Panc1 (cell line): ENCODE data around the gene USP33. TPM values are rescaled to one million over a fixed set of nuclear protein-coding genes. Genes with fewer than 3 reads are reported as not detected.

ENCODE experiments used
- ATAC-seq: fragments of 200-7000 bp; cut with Tn5 transposase; 2 replicates; pipeline ENCODE4 v1.9.1; 2020; ENCODE audit warnings: mild to moderate bottlenecking, moderate library complexity
- BruUV-seq: library from RNA; stranded (reverse); fragments of 400-500 nt; replicated peaks from 2 replicates; lab custom pipeline; 2021; lab: Mats Ljungman, UMichigan
- CTCF ChIA-PET: fragments of 300-600 bp; sonication (Branson Sonifier 250); formaldehyde crosslinking; loops from one replicate; lab custom pipeline; 2022; ENCODE audit warnings: antibody characterized with exemption; lab: Charles Lee
- POLR2A ChIA-PET: fragments of 300-600 bp; sonication (Branson Sonifier 250); formaldehyde crosslinking; loops from one replicate; lab custom pipeline; 2022; ENCODE audit warnings: antibody characterized with exemption; lab: Charles Lee
- DNase-seq: peaks from one replicate; pipeline ENCODE4 v3.0.0-alpha.2; 2010; ENCODE audit warnings: low read depth, low spot score
- H3K27ac ChIP-seq: 2 replicates; pipeline ENCODE4 v1.5.1; 2011; ENCODE audit warnings: mild to moderate bottlenecking, low read length, inconsistent platforms
- H3K27me3 ChIP-seq: fragments of 200-500 bp; sonication (Bioruptor generic); 2 replicates; pipeline ENCODE4 v1.6.0; 2014; ENCODE audit warnings: low read length, inconsistent platforms; ENCODE audit not compliant: control insufficient read depth, insufficient read depth
- H3K36me3 ChIP-seq: fragments of 200-500 bp; sonication (Bioruptor generic); 2 replicates; pipeline ENCODE4 v1.5.1; 2014; ENCODE audit warnings: inconsistent platforms, mild to moderate bottlenecking, low read length, moderate library complexity; ENCODE audit not compliant: control insufficient read depth, insufficient read depth
- H3K4me1 ChIP-seq: 2 replicates; pipeline ENCODE4 v1.5.1; 2011; ENCODE audit warnings: inconsistent platforms, mild to moderate bottlenecking, low read length, moderate library complexity; ENCODE audit not compliant: control insufficient read depth, insufficient read depth
- H3K4me3 ChIP-seq, 2 experiments: 2 replicates each; pipeline ENCODE4 v1.5.1; 2011 to 2012; ENCODE audit warnings: low read depth in 2 of 2, low read length in 2 of 2, mild to moderate bottlenecking in 2 of 2, inconsistent platforms in 1 of 2, moderate library complexity in 1 of 2
- H3K9me3 ChIP-seq: fragments of 200-500 bp; sonication (Bioruptor generic); 2 replicates; pipeline ENCODE4 v1.5.1; 2014; ENCODE audit warnings: low read depth, mild to moderate bottlenecking, inconsistent platforms, low read length, moderate library complexity; ENCODE audit not compliant: control insufficient read depth, insufficient read depth
- POLR2AphosphoS5 ChIP-seq: IDR thresholded peaks from 2 replicates; pipeline ENCODE4 v1.6.1; 2012; ENCODE audit warnings: mild to moderate bottlenecking, low read depth, low read length, moderate library complexity
- SIN3A ChIP-seq: IDR thresholded peaks from 2 replicates; pipeline ENCODE4 v1.6.1; 2012; ENCODE audit warnings: low read depth, mild to moderate bottlenecking, low read length, moderate library complexity, borderline replicate concordance; ENCODE audit not compliant: insufficient read depth
- TCF7L2 ChIP-seq: IDR thresholded peaks from 2 replicates; pipeline ENCODE4 v1.6.1; 2011; ENCODE audit warnings: mild to moderate bottlenecking, low read depth, low read length, inconsistent platforms
- in situ Hi-C: cut with HindIII; loops from 2 replicates; pipeline ENCODE4 v1.10.0; 2016; ENCODE audit warnings: low sequenced_read_pairs, low pct_unique_long_range_greater_than_20kb
- intact Hi-C: fragments of 100-400 bp; cut with micrococcal nuclease; formaldehyde crosslinking; loops from one replicate; pipeline ENCODE4 v1.10.0; 2022; ENCODE audit not compliant: unreplicated experiment
- total RNA-seq: library from RNA; stranded (reverse); gene quantifications from one replicate; pipeline ENCODE4 v1.2.1, GENCODE V29; 2021; ENCODE audit not compliant: unreplicated experiment
- TF ChIP-seq, protein P1 (sequence below), 2 experiments: IDR thresholded peaks; 2 replicates each; pipeline ENCODE4 v1.6.1; 2011 to 2012; ENCODE audit warnings: low read depth in 2 of 2, control low read depth in 1 of 2, low read length in 1 of 2, mild to moderate bottlenecking in 1 of 2, moderate library complexity in 1 of 2; ENCODE audit not compliant: insufficient read depth in 1 of 2
- TF ChIP-seq, protein P2 (sequence below): fragments of 450-650 bp; IDR thresholded peaks from 2 replicates; pipeline ENCODE4 v1.5.1; 2017; ENCODE audit warnings: mild to moderate bottlenecking

The USP33 gene
- total RNA-seq, 1 experiment from 2014 or later: 52.2 TPM

DNA sequence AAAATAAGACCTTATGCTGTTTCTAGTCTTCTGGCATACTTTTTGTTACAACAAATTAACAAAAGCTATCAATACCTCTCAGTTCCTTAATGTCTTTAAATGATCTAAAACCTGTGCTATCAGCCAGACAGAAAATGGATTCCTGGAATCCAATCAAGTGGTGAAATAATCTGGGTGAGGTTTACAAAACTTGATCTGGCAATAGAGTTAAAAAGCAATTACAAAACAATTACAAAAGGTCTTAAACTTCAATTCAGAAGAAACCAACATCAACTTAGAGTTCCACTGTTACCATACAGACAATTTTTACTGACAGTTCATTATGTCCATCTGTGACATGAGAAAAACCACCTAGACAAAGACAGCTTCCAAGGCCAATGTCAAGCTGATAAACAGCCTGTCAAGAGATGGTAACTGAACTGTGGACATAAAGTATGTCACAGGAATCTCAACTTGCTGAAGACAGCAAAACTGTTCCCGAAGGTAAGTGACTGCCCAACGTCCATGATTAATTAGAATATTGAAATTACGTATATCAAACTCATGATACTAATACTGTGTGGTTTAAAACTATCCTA is 94.6 kb downstream of the USP33 start:
- in situ Hi-C loops: no loop called here
- TF ChIP-seq, protein P1, sequence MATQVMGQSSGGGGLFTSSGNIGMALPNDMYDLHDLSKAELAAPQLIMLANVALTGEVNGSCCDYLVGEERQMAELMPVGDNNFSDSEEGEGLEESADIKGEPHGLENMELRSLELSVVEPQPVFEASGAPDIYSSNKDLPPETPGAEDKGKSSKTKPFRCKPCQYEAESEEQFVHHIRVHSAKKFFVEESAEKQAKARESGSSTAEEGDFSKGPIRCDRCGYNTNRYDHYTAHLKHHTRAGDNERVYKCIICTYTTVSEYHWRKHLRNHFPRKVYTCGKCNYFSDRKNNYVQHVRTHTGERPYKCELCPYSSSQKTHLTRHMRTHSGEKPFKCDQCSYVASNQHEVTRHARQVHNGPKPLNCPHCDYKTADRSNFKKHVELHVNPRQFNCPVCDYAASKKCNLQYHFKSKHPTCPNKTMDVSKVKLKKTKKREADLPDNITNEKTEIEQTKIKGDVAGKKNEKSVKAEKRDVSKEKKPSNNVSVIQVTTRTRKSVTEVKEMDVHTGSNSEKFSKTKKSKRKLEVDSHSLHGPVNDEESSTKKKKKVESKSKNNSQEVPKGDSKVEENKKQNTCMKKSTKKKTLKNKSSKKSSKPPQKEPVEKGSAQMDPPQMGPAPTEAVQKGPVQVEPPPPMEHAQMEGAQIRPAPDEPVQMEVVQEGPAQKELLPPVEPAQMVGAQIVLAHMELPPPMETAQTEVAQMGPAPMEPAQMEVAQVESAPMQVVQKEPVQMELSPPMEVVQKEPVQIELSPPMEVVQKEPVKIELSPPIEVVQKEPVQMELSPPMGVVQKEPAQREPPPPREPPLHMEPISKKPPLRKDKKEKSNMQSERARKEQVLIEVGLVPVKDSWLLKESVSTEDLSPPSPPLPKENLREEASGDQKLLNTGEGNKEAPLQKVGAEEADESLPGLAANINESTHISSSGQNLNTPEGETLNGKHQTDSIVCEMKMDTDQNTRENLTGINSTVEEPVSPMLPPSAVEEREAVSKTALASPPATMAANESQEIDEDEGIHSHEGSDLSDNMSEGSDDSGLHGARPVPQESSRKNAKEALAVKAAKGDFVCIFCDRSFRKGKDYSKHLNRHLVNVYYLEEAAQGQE (IDR thresholded peaks at IDR 0.05; ENCODE audit: insufficient read depth in 1 of 2, low read depth in 2 of 2, low read length in 1 of 2): no peak
- TF ChIP-seq TCF7L2 (no peak), SIN3A (no peak), POLR2AphosphoS5 (no peak)
- no peaks in the 10 kb centered on the region for H3K36me3 ChIP-seq
- ChIA-PET POLR2A (no interaction called here), CTCF (no interaction called here)
- H3K4me3 ChIP-seq: no peak overlapping the region
- intact Hi-C loops: no loop called here
- ATAC-seq (no peak), DNase-seq (no peak)
- H3K4me1 ChIP-seq: 0 out of 2 replicates have a peak, but pooled peaks cover 3% of the 10 kb centered on the region
- no peak overlapping the region for H3K27ac ChIP-seq
- no peaks in the 10 kb centered on the region for H3K9me3 ChIP-seq
- H3K27me3 ChIP-seq: no peaks in the 10 kb centered on the region
- BruUV-seq: no TSS peak

DNA sequence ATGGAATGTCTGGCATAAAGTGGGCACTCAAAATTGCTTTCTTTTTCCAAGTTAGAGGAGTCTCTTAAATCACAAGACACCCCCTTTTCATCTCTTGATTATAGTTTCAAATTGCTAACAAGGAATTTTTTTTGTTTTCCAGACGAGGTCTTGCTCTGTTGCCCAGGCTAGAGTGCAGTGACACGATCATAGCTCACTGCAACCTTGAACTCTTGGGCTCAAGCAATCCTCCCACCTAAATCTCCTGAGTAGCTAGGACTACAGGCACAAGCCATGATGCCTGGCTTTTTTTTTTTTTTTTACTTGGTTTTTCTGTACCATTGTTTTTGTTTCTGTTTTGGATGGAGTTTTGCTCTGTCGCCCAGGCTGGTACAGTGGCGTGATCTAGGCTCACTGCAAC is 98.0 kb downstream of the USP33 start:
- Histone ChIP-seq H3K9me3 (no peaks in the 10 kb centered on the region), H3K4me3 (no peak overlapping the region), H3K36me3 (no peaks in the 10 kb centered on the region), H3K27me3 (no peaks in the 10 kb centered on the region), H3K4me1 (0 out of 2 replicates have a peak, but pooled peaks cover 3% of the 10 kb centered on the region), H3K27ac (no peak overlapping the region)
- DNase-seq (no peak), ATAC-seq (peak; percentile 27; the same call in 1 of the 2 replicates)
- intact Hi-C loops: no loop called here
- CTCF ChIA-PET: no interaction called here
- no peak for TF ChIP-seq POLR2AphosphoS5
- TF ChIP-seq, protein P2, sequence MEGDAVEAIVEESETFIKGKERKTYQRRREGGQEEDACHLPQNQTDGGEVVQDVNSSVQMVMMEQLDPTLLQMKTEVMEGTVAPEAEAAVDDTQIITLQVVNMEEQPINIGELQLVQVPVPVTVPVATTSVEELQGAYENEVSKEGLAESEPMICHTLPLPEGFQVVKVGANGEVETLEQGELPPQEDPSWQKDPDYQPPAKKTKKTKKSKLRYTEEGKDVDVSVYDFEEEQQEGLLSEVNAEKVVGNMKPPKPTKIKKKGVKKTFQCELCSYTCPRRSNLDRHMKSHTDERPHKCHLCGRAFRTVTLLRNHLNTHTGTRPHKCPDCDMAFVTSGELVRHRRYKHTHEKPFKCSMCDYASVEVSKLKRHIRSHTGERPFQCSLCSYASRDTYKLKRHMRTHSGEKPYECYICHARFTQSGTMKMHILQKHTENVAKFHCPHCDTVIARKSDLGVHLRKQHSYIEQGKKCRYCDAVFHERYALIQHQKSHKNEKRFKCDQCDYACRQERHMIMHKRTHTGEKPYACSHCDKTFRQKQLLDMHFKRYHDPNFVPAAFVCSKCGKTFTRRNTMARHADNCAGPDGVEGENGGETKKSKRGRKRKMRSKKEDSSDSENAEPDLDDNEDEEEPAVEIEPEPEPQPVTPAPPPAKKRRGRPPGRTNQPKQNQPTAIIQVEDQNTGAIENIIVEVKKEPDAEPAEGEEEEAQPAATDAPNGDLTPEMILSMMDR: no peak
- TF ChIP-seq TCF7L2: no peak
- no peak for TF ChIP-seq SIN3A
- TF ChIP-seq, protein P1 (IDR thresholded peaks at IDR 0.05; ENCODE audit: insufficient read depth in 1 of 2, low read depth in 2 of 2, low read length in 1 of 2): no peak
- no TSS peak for BruUV-seq
- POLR2A ChIA-PET: interaction anchor here (0.6 kb wide), 1 partner anchor 21 kb away, joined by 6 read pairs; no protein-coding TSS in a partner anchor
- in situ Hi-C loops: no loop called here
